GM19025 (cell line): Measurements from ENCODE around the gene WWC1.

Experiments used
- ATAC-seq: cut with Tn5 transposase; IDR thresholded peaks from one replicate; pipeline ENCODE4 v1.9.1; 2021; ENCODE audit warnings: mild to moderate bottlenecking, low read depth, moderate library complexity; ENCODE audit not compliant: unreplicated experiment

The WWC1 gene

DNA sequence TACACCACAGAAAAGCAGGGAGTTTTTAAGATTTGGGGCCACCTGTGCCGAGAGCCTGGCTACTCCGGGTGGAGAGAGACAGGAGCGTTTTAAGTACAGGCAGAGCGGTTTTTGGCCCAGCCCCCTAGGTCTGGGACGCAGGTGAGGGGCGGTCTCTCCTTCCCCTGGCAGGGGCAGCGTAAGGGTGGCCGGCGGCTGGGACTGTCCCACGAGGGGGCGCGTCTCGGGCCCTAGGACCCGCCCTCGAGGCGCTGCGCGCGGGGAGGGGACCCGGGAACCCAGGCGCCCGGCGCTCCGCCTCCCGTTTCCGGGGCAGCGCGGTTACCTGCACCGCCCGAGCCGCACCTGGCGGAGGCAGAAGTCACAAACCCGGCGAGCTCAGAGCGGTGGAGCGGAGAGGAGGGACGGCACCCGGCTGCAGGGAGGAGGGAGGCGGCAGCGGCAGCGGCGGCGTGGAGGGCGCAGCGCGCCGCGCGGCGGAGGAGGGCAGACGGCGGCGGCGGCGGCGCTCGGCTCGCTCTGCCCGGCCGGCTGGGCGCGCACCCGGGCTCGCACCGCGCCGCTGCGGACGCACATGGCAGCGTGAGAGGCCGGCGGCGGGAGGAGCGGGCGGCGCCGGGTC lies at the start of gene WWC1:
Gene WWC1 (plus strand): TSS at position 304 of the 622 bp plus-strand sequence. CDS start 508 bp downstream, outside the sequence.
- ATAC-seq = peak; percentile 59

DNA sequence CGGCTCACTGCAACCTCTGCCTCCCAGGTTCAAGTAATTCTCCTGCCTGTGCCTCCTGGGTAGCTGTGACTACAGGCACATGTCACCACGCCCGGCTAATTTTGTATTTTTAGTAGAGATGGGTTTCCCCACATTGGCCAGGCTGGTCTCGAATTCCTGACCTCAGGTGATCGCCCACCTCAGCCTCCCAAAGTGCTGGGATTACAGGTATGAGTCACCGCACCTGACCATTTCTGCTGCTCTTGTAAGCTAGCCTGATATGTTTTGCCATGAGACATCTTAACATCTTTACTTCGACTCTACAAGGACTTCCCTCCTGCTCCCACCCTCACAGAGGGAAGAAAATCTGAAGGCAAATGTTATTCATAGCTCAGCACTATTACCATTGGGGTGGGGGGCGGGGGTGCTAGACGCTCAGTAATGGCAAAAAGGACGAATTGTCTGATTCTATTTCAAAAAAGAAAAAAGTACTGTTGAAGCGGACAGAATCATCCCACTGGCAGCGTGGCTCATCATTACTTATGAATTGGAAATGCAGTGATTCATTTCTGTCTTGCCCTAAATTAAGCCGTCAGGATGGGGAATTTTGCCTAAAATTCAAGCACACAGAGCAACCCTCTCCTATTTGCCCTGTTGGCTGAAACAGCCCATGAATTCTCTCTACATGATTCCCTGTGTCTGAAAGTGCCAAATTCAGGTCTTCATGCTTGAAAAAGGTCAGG lies 46.4 kb upstream of the WWC1 start:
- no peak for ATAC-seq

DNA sequence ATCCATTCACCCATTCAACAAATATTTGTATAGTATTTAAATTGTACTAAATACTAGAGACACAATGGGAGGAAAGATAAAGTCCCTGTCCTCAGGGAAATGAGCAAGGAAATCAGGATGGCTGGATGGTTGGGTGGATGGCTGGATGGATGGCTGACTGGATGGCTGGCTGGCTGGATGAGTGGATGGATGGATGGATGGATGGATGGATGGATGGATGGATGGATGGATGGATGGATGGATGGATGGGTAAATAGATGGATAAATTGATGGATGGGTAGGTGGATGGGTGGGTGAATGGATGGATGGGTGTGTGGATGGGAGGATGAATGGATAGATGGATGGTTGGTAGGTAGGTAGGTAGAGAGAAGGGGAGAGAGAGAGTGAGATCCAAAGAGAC lies 41.5 kb upstream of the WWC1 start:
- no peak for ATAC-seq

DNA sequence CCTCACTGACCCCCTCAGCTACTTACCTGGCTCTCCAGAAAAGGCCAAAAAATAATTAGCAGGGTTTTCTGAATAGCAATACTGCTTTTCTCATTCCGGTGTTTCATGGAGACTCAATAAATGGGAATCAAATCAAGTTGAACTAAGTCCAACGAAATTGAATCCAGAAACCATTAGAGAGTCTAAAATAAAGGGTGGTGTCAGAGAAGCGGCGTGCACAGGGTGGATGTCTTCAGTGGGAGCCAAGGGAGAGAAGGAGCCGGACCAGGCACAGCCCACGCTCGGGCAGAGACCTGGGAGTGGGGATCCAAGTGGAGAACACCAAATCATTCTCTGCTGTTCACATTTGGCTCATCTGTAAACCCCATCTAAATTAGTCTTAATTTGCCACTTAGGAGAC lies 40.2 kb upstream of the WWC1 start:
- no peak for ATAC-seq

DNA sequence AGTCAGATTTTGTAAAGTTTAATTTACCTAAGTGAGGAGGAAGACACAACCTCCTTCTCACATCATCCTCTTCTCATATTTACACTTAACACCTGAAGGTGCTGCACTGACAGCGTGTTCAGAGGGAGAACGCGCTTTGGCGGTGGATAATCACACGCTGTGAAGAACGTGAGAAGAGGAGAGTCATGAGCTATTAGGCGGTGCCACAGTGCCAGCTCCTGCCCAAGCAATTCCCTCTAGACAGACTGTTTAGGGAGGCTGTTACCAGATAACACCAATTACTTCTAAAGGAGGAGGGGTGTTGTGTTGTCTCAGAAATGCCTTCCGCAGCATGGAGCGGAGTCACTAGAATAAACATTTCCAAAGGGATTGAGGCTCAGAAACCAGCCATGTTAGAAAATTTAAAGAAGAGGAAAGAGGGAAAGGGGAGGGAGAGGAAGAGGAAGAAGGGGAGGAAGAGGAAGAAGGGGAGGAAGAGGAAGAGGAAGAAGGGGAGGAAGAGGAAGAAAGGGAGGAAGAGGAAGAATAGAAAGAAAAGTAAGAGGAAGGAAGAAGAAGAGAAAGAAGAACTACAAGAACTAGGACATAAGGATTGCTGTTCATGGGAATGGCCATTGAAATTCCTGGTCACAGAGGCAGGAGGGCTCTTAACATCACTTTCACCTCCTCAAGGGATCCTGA lies 37.3 kb upstream of the WWC1 start:
- ATAC-seq = no peak

DNA sequence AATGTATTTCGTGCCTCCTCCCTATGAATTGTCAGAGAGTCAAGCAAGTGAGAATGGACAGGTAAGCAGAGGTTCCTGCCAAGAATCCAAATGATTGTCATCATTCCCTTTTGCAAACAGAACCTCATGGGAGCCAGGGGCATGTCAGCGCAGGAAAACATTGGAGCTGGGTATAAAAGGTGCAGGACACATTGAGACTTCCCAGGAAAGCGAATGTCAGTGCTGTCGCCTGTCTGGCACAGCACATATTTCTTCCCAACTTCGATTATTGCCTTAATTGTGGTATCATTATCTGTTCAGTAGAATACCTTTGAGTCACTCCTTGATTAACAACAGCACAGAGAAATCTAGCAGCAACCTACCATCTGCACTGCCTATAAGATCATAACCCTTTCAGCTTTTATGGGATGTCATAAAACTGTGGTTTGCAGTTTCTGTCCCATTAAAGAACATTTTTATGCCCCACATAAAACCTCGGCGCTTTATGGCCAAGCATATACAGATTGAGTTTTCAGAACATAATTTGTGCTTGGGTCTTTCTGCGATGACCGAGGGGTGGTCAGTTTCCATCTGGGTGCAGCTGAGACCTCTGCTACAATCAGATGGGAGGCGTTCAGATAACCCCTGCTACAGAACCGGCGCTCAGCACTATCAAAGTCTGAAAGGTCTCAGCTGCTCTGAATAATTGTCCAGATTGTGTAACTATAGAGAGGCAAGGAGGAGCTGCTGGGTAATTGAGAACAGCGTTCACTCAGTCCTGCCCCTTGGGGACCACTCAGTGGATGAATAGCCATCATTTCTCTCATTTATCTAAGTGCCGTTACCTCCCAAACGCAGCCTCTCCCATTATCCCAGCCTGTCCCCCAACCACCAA lies 30.9 kb upstream of the WWC1 start:
- ATAC-seq = no peak

DNA sequence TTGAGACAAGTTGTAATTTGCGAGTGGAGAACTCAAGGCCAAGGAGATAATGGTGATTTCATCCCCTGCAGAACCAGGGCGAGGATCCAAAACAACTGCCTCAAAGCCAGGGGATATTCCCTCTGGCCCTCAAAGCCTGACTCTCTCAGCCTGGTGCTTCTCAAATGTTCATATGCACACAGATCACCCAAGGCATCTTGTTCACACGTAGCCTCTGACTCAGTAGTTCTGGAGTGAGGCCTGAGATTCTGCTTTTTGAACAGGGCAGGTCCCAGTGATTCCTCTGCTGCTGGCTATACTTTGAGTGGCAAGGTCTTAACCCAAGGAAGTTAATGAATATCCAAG lies 30.2 kb upstream of the WWC1 start:
- ATAC-seq = no peak

DNA sequence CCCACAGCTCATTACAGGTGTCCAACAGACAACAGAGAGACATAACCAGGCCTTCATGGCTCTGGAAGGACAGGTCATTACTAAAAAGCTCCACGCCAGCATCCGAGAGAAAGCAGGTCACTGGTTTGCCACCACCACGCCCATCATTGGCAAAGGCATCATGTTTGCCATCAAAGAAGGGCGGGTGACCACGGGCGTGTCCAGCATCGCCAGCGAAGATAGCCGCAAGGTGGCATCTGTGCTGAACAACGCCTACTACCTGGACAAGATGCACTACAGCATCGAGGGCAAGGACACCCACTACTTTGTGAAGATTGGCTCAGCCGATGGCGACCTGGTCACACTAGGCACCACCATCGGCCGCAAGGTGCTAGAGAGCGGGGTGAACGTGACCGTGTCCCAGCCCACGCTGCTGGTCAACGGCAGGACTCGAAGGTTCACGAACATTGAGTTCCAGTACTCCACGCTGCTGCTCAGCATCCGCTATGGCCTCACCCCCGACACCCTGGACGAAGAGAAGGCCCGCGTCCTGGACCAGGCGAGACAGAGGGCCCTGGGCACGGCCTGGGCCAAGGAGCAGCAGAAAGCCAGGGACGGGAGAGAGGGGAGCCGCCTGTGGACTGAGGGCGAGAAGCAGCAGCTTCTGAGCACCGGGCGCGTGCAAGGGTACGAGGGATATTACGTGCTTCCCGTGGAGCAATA lies 29.3 kb upstream of the WWC1 start:
- ATAC-seq = no peak

DNA sequence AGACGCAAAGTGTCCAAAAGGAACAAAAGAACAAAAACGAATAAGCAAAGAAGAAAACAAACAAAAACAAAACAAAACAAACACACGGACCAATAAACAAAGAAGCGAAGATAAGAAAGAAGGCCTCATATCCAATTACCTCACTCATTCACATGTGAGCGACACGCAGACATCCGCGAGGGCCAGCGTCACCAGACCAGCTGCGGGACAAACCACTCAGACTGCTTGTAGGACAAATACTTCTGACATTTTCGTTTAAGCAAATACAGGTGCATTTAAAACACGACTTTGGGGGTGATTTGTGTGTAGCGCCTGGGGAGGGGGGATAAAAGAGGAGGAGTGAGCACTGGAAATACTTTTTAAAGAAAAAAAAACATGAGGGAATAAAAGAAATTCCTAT lies 28.3 kb upstream of the WWC1 start:
- ATAC-seq = no peak

DNA sequence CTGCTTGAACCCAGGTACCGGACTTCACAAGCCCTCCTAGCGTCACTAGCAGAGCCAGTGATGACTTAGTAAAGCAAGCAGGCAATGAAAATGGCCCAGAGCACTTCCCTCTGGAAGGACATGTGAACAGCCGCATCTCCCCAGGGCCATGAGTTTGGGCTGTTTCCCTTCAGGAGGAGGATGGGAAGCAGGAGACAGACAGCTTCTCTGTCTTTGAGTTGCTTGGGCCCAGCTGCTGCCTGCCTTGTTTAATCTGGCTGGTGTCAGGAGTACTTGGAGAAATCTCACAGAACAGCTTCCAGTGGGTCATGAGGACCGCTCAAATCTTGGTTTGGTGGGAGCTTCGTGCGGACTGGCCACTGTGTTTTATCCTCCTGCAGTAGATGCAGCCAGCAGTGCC lies 25.4 kb upstream of the WWC1 start:
- no peak for ATAC-seq

DNA sequence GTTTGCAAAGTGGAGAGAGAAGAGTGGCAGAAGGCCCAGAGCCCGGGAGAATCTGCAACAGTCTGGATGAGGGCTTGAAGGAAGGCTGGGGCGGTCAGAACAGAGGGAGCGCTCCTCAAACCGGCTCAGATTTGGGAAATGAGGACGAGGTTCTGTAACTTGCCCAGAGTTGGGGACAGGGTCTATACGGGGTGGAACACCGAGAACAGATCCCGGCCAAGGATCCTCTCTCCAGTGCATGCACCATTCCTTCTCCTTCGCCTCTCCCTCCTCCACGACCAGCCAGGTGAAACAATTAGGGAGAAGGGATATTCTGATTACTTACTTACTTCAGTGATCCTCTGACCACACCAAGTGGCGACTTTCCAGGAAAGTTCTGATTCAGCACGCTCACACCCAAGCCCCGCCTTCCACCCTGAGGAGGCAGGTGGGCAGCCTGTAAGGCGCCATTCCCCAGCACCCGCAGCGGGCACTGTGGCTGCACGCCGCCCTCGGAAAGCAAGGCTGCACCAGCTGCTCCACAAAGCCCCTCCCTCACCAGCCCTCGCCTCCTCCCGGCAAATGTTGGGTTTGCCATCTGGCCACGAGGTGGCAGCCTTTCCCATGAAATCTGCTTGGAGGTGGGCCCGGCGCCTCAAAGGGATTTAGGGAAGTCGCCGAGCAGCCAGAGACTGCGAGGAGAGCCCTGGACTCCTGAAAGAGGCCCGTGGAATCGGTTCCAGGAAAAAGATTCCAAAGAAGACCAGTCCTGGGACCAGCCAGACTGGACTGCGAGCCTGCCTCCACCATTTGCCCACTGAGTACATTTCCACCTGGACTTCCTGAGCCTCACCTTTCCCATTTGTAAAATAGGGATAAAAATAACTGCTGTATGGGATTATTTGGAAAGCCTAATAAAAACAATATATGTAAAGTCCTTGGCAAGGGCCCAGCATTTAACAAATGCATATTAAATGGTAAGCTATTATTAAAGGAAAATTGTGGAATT lies 22.2 kb upstream of the WWC1 start:
- peak; percentile 81 for ATAC-seq

DNA sequence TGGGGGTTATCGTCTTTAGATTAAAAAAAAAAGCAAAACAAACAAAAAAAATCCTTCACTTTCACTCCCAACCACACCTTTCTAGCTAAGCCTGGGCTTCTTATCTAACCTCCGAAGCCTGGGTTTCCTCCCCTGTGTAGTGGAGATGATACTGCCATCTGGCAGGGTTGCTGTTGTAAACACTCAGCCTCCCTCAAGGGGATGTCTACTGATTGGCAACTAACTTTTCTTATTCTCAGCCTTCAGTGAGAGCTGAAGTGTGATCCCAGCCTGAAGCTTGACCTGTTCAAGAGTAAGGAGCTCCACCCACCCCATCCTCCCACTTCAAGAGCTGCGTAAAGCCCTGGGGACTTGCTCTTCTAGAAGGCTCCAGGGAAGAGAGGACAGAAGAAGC lies 21.5 kb upstream of the WWC1 start:
- ATAC-seq = no peak

DNA sequence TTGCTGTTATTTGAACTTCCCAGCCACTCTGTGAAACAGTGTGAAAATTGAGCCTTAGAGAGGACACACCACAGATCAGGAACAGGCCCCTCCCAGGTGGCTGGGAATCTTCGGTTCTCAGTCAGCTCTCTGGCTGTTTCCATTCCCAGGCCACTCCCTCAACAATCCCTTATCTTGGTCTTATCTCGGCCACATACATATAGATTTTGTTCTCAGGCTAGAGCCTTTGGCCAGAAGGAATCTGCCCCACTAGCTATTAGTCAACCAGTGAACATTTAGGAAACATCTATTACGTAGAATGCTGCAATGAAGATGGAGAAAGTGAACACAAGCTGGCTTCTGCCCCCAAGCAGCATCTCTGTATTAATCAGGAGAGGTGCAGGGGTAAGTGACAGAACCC lies 21.0 kb upstream of the WWC1 start:
- no peak for ATAC-seq

DNA sequence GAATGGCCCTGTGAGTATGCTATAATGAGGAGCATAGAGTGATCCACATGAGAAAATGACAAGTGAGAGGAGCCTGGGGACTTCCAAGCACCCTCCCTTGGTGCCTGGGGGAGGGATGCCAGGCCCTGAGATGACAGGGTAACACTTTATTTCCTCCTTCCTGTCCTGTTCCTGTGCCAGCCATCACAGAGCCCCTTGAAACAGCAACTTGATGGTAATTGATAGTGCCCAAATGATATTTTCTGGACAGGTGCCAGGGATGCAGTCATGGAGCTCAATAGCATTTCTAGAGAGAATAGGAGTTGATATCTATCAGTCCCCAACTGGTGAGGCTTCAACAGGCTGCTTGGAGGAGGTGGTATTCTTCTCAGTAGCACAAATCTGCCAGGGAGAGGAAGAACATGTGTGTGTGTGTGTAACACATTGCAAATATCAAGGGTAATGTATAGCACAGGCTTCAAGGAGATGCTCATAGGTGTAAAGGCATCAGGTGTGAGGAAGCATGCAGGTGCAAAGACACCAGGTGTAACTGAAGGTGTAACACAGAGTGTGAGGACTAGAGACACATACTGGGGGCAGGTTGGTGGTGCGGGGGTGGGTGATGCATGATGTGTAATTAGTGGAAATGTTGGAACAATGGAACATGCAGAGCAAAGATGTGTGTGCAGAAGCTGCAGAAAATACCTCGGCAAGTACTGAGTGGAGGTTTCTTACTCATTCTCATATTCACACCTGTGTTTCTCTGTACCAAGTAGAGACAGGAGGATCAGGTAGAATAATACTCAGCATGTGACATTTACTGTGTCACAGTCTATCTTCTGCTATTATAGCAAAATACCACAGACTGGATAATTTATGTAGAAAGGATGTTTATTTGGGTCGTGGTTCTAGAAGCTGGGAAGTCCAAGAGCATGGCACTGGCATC lies 18.1 kb upstream of the WWC1 start:
- ATAC-seq = no peak

DNA sequence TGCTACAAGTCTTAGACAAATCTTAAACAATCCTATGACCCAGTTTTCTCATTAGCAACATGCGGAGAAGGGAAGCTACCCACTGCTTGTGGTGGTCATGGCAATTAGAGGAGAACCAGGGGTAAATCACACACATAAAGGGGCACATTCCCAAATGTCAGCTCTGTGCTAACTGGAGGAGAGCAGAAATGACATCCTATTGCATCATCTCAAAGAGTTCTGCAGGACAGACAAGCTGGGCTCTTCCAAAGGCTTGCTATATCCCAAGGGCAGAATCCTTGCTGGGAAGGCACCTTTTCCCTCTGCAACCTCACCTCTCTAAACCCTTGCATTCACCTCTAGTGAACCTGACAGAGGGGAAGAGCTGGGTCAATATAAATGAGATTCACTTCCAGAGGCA lies 17.0 kb upstream of the WWC1 start:
- ATAC-seq = no peak

DNA sequence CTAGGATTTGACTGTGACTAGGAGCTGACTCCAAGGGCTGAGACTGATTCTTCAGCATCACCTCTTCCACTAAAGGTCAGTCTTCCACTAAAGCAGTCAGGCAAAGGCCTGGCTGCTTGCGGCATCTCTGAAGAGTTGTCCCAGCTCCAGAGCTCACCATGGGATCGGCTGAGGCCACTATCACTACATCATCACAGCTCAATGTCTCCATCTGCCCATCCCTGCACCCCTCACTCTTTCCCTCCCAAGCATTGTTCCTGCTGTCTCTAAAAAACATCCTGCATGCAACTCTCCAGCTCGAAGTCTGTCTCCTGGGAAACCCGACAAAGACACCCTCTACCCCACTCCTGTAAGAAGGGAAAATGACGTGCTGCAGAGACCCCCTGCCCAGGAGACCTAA lies 15.5 kb upstream of the WWC1 start:
- no peak for ATAC-seq

DNA sequence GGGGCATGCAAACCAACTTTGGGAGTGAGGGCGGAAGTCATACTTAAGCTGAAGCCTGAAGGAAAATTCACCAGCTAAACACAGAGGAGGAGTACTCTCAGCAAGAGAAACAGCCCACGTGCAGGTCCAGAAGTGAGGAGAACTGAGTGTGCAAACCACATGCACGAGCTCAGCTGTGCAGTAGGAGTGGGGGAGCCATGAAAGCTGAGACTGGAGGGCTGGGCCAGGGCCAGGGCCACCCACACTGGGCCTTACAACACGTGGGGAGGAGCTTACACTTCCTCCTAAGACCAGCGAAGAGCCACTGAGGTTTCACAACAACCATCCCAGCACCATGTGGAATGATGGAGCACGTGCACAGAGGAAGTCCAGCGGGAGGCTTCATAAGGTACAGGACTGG lies 9.3 kb upstream of the WWC1 start:
- no peak for ATAC-seq

DNA sequence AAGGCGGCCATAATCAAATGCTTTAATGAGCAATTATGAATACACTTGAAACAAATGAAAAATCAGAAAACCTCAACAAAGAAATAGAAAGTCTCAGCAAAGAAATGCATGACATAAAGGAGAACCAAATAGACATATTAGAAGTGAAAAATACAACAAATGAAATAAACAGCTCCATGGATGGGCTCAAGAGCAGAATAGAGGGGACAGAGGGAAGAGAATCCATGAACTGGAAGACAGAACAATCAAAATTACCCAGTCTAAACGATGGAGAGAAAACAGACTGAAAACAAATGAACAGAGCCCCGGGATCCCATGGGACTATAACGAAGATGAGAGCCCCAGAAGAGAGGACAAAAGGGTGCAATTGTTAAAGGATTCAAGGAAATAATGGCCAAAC lies 6.6 kb upstream of the WWC1 start:
- no peak for ATAC-seq
